ENCODE data around the gene LINC01488. TPM values are rescaled to one million over a fixed set of nuclear protein-coding genes. Genes with fewer than 3 reads are reported as not detected.

LINC01488 gene
- total RNA-seq, 1 donor from 2014 or later: not detected

DNA sequence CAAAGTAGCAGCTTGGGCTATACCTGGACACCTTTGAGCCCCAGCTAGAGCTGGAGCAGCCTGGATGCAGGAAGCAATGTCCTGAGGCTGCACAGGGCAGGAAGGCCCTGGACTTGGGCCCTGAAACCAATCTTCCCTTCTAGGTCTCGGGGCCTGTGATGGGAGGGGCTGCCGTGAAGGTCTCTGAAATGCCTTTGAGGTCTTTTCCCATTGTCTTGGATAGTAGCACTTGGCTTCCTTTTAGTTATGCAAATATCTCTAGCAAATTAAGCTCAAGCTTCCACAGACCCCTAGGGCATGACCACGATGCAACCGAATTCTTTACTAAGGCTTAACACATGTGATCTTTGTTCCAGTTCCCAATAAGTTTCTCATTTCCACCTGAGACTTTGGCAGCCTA, 40.0 kb downstream of the LINC01488 start:
- H3K4me3 ChIP-seq (ENCODE audit: insufficient read depth, low read depth, low read length): no peak overlapping the region
- peak; percentile 45 for FAIRE-seq
- TF ChIP-seq, protein P1, sequence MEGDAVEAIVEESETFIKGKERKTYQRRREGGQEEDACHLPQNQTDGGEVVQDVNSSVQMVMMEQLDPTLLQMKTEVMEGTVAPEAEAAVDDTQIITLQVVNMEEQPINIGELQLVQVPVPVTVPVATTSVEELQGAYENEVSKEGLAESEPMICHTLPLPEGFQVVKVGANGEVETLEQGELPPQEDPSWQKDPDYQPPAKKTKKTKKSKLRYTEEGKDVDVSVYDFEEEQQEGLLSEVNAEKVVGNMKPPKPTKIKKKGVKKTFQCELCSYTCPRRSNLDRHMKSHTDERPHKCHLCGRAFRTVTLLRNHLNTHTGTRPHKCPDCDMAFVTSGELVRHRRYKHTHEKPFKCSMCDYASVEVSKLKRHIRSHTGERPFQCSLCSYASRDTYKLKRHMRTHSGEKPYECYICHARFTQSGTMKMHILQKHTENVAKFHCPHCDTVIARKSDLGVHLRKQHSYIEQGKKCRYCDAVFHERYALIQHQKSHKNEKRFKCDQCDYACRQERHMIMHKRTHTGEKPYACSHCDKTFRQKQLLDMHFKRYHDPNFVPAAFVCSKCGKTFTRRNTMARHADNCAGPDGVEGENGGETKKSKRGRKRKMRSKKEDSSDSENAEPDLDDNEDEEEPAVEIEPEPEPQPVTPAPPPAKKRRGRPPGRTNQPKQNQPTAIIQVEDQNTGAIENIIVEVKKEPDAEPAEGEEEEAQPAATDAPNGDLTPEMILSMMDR (IDR thresholded peaks at IDR 0.05; ENCODE audit: insufficient read depth, low read depth, low read length): no peak
- no peak for TF ChIP-seq EZH2 (IDR thresholded peaks at IDR 0.05; ENCODE audit: insufficient read depth, low read length)
- DNase-seq (ENCODE audit: low read depth): no peak
- H3K9me3 Mint-ChIP-seq (ENCODE audit: unreplicated experiment): peaks cover 20% of the 10 kb centered on the region
- H3K27ac Mint-ChIP-seq (ENCODE audit: unreplicated experiment): no peak overlapping the region
- H3K9me3 ChIP-seq (ENCODE audit: insufficient read depth, low read depth, low read length): no peaks in the 10 kb centered on the region
- H3K27me3 Mint-ChIP-seq (ENCODE audit: low read depth, unreplicated experiment): peaks cover 35% of the 10 kb centered on the region
- H3K27ac ChIP-seq (ENCODE audit: low read depth, low read length): no peak overlapping the region
- H3K4me3 Mint-ChIP-seq (ENCODE audit: unreplicated experiment): no peak overlapping the region
- peaks cover 6% of the 10 kb centered on the region for H3K79me2 ChIP-seq (ENCODE audit: insufficient read depth, low read length)
- H4K20me1 ChIP-seq (ENCODE audit: insufficient read depth, low read length): no peaks in the 10 kb centered on the region
- peaks cover 22% of the 10 kb centered on the region for H3K4me1 ChIP-seq (ENCODE audit: insufficient read depth, low read length)
- no peak overlapping the region for H3K4me2 ChIP-seq (ENCODE audit: low read length)
- H3K9ac ChIP-seq (ENCODE audit: low read length): no peak overlapping the region
- H3K27me3 ChIP-seq (ENCODE audit: insufficient read depth, low read length): no peaks in the 10 kb centered on the region
- no peaks in the 10 kb centered on the region for H3K36me3 Mint-ChIP-seq (ENCODE audit: low read depth, unreplicated experiment)
- no peaks in the 10 kb centered on the region for H3K36me3 ChIP-seq (ENCODE audit: insufficient read depth, low read length)
- peaks cover 8% of the 10 kb centered on the region for H3K4me1 Mint-ChIP-seq (ENCODE audit: low read depth, unreplicated experiment)
- H2AFZ ChIP-seq (ENCODE audit: low read depth, low read length): no peak overlapping the region

DNA sequence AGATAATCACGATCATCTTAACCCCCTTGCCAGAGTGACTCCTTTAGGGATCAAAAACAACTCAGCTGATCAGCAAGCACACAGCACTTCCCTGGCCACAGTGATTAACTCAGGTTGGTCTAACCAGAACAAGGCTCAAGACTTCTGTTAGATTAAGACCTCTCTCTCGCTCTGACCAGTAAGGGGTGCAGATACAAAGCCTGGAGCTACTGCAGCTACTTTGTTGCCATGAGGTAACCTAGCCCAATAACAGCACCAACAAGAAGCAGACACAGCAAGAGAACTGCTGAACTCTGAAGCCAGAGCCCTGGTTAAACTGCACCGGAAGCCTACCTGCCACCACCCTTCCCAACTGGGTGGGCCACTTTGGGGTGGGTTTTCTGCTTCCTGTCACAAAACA, 42.0 kb downstream of the LINC01488 start:
- no peak overlapping the region for H2AFZ ChIP-seq (ENCODE audit: low read depth, low read length)
- H4K20me1 ChIP-seq (ENCODE audit: insufficient read depth, low read length): no peaks in the 10 kb centered on the region
- Mint-ChIP-seq H3K4me1 (ENCODE audit: low read depth, unreplicated experiment) (peaks cover 8% of the 10 kb centered on the region), H3K9me3 (ENCODE audit: unreplicated experiment) (peaks cover 9% of the 10 kb centered on the region), H3K27me3 (ENCODE audit: low read depth, unreplicated experiment) (peaks cover 25% of the 10 kb centered on the region), H3K36me3 (ENCODE audit: low read depth, unreplicated experiment) (no peaks in the 10 kb centered on the region), H3K27ac (ENCODE audit: unreplicated experiment) (no peak overlapping the region), H3K4me3 (ENCODE audit: unreplicated experiment) (no peak overlapping the region)
- TF ChIP-seq, protein P1 (IDR thresholded peaks at IDR 0.05; ENCODE audit: insufficient read depth, low read depth, low read length): no peak
- TF ChIP-seq EZH2 (IDR thresholded peaks at IDR 0.05; ENCODE audit: insufficient read depth, low read length): no peak
- H3K4me1 ChIP-seq (ENCODE audit: insufficient read depth, low read length): peaks cover 11% of the 10 kb centered on the region
- H3K36me3 ChIP-seq (ENCODE audit: insufficient read depth, low read length): no peaks in the 10 kb centered on the region
- FAIRE-seq (no peak), DNase-seq (ENCODE audit: low read depth) (no peak)
- H3K27me3 ChIP-seq (ENCODE audit: insufficient read depth, low read length): no peaks in the 10 kb centered on the region
- no peak overlapping the region for H3K4me2 ChIP-seq (ENCODE audit: low read length)
- no peak overlapping the region for H3K9ac ChIP-seq (ENCODE audit: low read length)
- peaks cover 6% of the 10 kb centered on the region for H3K79me2 ChIP-seq (ENCODE audit: insufficient read depth, low read length)
- H3K9me3 ChIP-seq (ENCODE audit: insufficient read depth, low read depth, low read length): no peaks in the 10 kb centered on the region
- H3K4me3 ChIP-seq (ENCODE audit: insufficient read depth, low read depth, low read length): no peak overlapping the region
- H3K27ac ChIP-seq (ENCODE audit: low read depth, low read length): no peak overlapping the region

DNA sequence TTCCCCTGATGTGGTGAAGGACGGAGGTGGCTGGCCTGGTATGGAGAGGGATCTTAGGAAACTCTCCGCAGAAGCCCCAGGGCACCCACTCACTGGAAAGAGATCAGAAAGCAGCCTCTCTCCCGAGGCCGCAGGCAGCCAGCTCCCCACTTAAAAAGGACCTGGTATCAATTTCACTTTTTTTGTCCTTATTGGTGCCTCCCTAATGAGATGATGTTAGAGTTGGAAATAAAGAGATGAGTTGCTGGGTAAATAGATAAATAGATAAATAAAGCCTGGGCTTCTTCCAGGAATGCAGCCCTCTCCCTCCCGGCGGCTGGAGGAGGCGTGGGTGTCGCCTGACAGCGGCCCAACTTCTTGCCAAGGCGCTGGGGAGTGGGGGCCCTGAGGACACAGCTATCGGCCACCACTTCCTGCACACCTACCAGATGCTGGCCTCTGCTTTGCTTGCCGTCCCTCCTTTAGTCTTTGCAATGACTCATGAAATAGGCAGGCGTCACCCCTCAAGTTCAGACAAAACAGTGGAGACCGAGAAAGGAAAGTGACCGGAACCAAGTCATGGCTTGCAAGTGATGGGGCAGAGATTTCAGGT, 42.9 kb downstream of the LINC01488 start:
- TF ChIP-seq, protein P1 (IDR thresholded peaks at IDR 0.05; ENCODE audit: insufficient read depth, low read depth, low read length): no peak
- TF ChIP-seq EZH2 (IDR thresholded peaks at IDR 0.05; ENCODE audit: insufficient read depth, low read length): no peak
- Mint-ChIP-seq H3K4me1 (ENCODE audit: low read depth, unreplicated experiment) (peaks cover 8% of the 10 kb centered on the region), H3K27me3 (ENCODE audit: low read depth, unreplicated experiment) (peaks cover 26% of the 10 kb centered on the region), H3K4me3 (ENCODE audit: unreplicated experiment) (no peak overlapping the region), H3K9me3 (ENCODE audit: unreplicated experiment) (peaks cover 3% of the 10 kb centered on the region), H3K27ac (ENCODE audit: unreplicated experiment) (no peak overlapping the region), H3K36me3 (ENCODE audit: low read depth, unreplicated experiment) (no peaks in the 10 kb centered on the region)
- peaks cover 1% of the 10 kb centered on the region for H3K79me2 ChIP-seq (ENCODE audit: insufficient read depth, low read length)
- DNase-seq (ENCODE audit: low read depth): peak; percentile 61
- H3K27ac ChIP-seq (ENCODE audit: low read depth, low read length): no peak overlapping the region
- H3K36me3 ChIP-seq (ENCODE audit: insufficient read depth, low read length): no peaks in the 10 kb centered on the region
- no peaks in the 10 kb centered on the region for H4K20me1 ChIP-seq (ENCODE audit: insufficient read depth, low read length)
- no peak overlapping the region for H3K4me3 ChIP-seq (ENCODE audit: insufficient read depth, low read depth, low read length)
- peak overlapping the region; percentile 39 for H2AFZ ChIP-seq (ENCODE audit: low read depth, low read length)
- no peaks in the 10 kb centered on the region for H3K9me3 ChIP-seq (ENCODE audit: insufficient read depth, low read depth, low read length)
- H3K4me2 ChIP-seq (ENCODE audit: low read length): peak overlapping the region; percentile 54
- no peaks in the 10 kb centered on the region for H3K27me3 ChIP-seq (ENCODE audit: insufficient read depth, low read length)
- H3K9ac ChIP-seq (ENCODE audit: low read length): no peak overlapping the region
- peaks cover 11% of the 10 kb centered on the region for H3K4me1 ChIP-seq (ENCODE audit: insufficient read depth, low read length)
- FAIRE-seq: no peak
